ENCODE data around the gene ARHGAP22.

GRCh38 chr10:48399056-48399541 lies 205.8 kb downstream of the ARHGAP22 start:
- TF ChIP-seq CTCF (IDR thresholded peaks at IDR 0.05; ENCODE audit: insufficient read depth, low read length) (no peak), REST (IDR thresholded peaks at IDR 0.05; ENCODE audit: insufficient replicate concordance, low read depth) (no peak), GABPA (IDR thresholded peaks at IDR 0.05; ENCODE audit: low read depth) (no peak), POLR2AphosphoS5 (IDR thresholded peaks at IDR 0.05; ENCODE audit: low read depth) (no peak)
